ENCODE data around the gene ERFL. TPM values are rescaled to one million over a fixed set of nuclear protein-coding genes. Genes with fewer than 3 reads are reported as not detected.
A peak's percentile ranks its signal among the peaks of the same experiment; 100 is the strongest.

The ERFL gene
- total RNA-seq, 1 donor from 2014 or later, result 0.67 TPM

GRCh38 chr19:41968751-41969595, 40.7 kb upstream of the ERFL start:
- no peaks in the 10 kb centered on the region for H3K9me3 Mint-ChIP-seq
- no peaks in the 10 kb centered on the region for H3K36me3 Mint-ChIP-seq
- no peaks in the 10 kb centered on the region for H3K4me1 Mint-ChIP-seq
- H3K4me3 Mint-ChIP-seq, result no peak overlapping the region
- DNase-seq (ENCODE audit: low spot score in 2 of 2, unreplicated experiment in 2 of 2), result no peak
- no peak for TF ChIP-seq CTCF (IDR thresholded peaks at IDR 0.05; ENCODE audit: unreplicated experiment)
- H3K27me3 Mint-ChIP-seq (ENCODE audit: low read depth), result peaks cover 45% of the 10 kb centered on the region
- H3K27ac Mint-ChIP-seq, result no peak overlapping the region

- no peak for TF ChIP-seq CTCF (IDR thresholded peaks at IDR 0.05; ENCODE audit: unreplicated experiment)
- no peaks in the 10 kb centered on the region for H3K9me3 Mint-ChIP-seq
- no peak overlapping the region for H3K27ac Mint-ChIP-seq
- peaks cover 37% of the 10 kb centered on the region for H3K27me3 Mint-ChIP-seq (ENCODE audit: low read depth)
- no peaks in the 10 kb centered on the region for H3K4me1 Mint-ChIP-seq
- no peaks in the 10 kb centered on the region for H3K36me3 Mint-ChIP-seq
- H3K4me3 Mint-ChIP-seq, result no peak overlapping the region
- no peak for DNase-seq (ENCODE audit: low spot score in 2 of 2, unreplicated experiment in 2 of 2)
Observed at GRCh38 chr19:41967054-41967783, 39.0 kb upstream of the ERFL start.

- Mint-ChIP-seq H3K27me3 (ENCODE audit: low read depth) (peaks cover 29% of the 10 kb centered on the region), H3K9me3 (no peaks in the 10 kb centered on the region), H3K36me3 (no peaks in the 10 kb centered on the region), H3K4me3 (no peak overlapping the region), H3K4me1 (peaks cover 2% of the 10 kb centered on the region), H3K27ac (no peak overlapping the region)
- DNase-seq (ENCODE audit: low spot score in 2 of 2, unreplicated experiment in 2 of 2), result no peak
- no peak for TF ChIP-seq CTCF (IDR thresholded peaks at IDR 0.05; ENCODE audit: unreplicated experiment)
Observed at GRCh38 chr19:41965106-41965505, 36.9 kb upstream of the ERFL start.

- peaks cover 2% of the 10 kb centered on the region for H3K36me3 Mint-ChIP-seq
- no peak for TF ChIP-seq CTCF (IDR thresholded peaks at IDR 0.05; ENCODE audit: unreplicated experiment)
- H3K4me3 Mint-ChIP-seq, result peak overlapping the region; percentile 20
Observed at GRCh38 chr19:41960973-41961372, 32.7 kb upstream of the ERFL start.

GRCh38 chr19:41959056-41960053, 31.1 kb upstream of the ERFL start, which contains the start of gene RABAC1:
RABAC1 (minus strand) TSS chr19:41959321; CDS start chr19:41959292, 29 bp downstream.
- Mint-ChIP-seq H3K4me1 (peaks cover 14% of the 10 kb centered on the region), H3K27ac (peak within 1 kb of the TSS; percentile 90), H3K9me3 (no peaks in the 10 kb centered on the region), H3K27me3 (ENCODE audit: low read depth) (no peaks in the 10 kb centered on the region), H3K36me3 (peaks cover 2% of the 10 kb centered on the region), H3K4me3 (peak within 1 kb of the TSS; percentile 86)
- DNase-seq (ENCODE audit: low spot score in 2 of 2, unreplicated experiment in 2 of 2), result peak; percentile 80 to 87
- TF ChIP-seq CTCF (IDR thresholded peaks at IDR 0.05; ENCODE audit: unreplicated experiment), result no peak

More at GRCh38 chr19:41960973-41961372, 32.7 kb upstream of the ERFL start:
- peaks cover 3% of the 10 kb centered on the region for H3K27me3 Mint-ChIP-seq (ENCODE audit: low read depth)
- no peak for DNase-seq (ENCODE audit: low spot score in 2 of 2, unreplicated experiment in 2 of 2)
- H3K27ac Mint-ChIP-seq, result peak overlapping the region; percentile 45
- H3K4me1 Mint-ChIP-seq, result peaks cover 14% of the 10 kb centered on the region
- H3K9me3 Mint-ChIP-seq, result no peaks in the 10 kb centered on the region

Data from mesothelial cell of epicardium (in vitro differentiated cells).